HG02678 (cell line): ENCODE data around the gene TWF2.

ENCODE experiments used
- ATAC-seq: cut with Tn5 transposase; IDR thresholded peaks from one replicate; pipeline ENCODE4 v1.9.1; 2021; ENCODE audit warnings: mild to moderate bottlenecking, moderate library complexity; ENCODE audit not compliant: unreplicated experiment

The TWF2 gene

DNA sequence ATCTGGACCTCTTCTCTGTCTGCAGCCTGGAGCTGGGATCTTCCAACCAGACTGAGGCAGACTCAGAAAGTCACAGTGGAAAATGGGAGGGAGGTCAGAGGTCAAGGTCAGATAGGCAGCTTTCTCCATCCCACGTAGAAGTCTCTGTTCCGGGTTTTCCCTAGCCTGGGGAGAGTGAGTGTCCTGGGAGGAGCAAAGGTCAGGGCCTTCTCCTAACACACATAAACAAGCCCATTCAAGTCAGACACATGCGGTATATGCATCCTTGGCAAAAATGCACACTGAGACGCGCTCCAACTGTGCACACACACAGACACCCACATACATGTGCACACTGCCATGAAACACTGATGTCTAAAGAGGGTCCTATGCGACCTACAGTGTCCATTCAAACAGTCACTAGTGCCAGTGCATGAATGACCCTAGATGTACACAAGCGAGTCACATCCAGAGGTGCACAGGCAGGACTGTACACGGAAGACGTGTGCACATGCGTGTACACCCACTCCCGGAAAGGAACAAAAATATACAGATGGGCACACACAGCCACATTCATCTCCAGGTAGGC lies 681 bp downstream of the TWF2 start:
- ATAC-seq, result peak; percentile 5

DNA sequence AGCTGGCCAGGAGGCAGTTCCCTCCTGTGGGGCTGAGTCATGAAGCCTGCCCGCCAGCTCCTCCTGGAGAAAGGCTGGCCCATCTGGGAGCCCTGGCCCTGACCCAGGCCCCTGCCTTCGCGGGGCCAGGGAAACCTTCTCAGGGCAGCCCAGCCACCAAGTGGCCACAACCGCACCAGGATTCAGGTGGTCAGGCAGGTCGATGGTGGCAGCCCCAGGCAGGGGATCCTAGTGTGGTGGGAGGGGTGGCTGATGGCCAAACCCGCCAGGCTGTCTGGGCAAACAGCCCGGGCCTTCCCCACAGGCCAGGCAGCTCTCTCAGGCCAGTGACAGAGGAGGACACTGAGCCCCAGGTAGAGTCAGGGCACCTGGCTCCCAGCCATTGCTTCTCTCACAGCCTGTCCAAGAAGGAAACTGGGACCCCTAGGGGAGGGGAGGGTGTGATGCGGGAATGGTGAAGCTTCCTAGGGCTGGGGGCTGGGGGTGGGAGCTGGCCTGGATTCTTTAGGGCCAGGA lies 1.2 kb downstream of the TWF2 start:
- no peak for ATAC-seq

DNA sequence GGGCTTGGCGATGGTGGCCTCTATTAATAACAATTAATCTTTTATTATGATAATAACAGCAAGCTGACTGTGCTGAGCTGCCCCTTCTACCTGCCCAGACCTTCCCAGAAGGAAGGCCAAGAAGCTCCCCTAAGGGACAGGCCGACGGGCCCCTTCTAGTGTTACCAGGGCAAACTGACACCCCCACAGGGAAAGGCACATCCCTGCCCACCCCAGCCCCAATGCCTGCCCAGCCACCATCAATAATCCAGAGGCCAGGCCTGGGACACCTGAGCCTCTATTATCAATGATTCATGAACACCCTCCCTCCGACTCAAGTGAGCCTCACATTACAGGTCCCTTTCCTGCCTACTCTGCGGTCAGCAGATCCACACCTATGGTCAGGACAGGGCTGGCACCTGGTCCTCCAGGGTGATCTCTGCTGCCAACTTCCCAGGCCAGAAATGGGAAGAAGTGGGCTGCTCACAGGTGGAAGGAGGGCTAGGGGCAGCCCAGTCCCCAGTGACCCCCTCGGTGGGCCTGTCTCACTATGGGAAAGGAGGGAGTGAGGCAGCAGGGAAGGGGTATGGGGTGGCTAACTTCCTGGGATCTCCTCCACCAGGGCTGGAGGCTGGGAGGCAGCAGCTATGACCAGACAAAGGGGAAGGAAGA lies 1.8 kb downstream of the TWF2 start:
- no peak for ATAC-seq

DNA sequence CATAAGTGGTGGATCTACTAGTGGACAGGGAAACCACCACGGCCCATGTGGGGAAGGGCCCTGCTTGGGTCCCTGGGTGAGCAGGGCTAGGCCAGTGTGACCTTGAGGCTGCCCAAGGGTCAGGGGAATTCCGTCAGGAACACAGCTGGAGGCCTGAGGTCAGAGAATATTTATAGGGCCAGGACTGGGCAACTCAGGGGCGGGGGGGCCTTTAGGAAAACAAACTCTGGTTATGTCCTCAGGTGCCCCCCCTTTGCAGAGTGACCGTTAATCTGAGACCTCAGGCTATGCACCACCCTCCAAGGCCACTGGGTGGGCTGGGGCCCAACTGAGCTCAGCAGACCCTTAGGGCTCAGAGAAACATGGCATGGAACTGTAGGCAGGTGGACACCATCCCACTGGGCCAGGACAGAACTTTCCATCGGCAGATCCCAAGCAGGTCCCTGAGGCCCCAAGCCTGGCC lies 2.5 kb downstream of the TWF2 start:
- no peak for ATAC-seq

DNA sequence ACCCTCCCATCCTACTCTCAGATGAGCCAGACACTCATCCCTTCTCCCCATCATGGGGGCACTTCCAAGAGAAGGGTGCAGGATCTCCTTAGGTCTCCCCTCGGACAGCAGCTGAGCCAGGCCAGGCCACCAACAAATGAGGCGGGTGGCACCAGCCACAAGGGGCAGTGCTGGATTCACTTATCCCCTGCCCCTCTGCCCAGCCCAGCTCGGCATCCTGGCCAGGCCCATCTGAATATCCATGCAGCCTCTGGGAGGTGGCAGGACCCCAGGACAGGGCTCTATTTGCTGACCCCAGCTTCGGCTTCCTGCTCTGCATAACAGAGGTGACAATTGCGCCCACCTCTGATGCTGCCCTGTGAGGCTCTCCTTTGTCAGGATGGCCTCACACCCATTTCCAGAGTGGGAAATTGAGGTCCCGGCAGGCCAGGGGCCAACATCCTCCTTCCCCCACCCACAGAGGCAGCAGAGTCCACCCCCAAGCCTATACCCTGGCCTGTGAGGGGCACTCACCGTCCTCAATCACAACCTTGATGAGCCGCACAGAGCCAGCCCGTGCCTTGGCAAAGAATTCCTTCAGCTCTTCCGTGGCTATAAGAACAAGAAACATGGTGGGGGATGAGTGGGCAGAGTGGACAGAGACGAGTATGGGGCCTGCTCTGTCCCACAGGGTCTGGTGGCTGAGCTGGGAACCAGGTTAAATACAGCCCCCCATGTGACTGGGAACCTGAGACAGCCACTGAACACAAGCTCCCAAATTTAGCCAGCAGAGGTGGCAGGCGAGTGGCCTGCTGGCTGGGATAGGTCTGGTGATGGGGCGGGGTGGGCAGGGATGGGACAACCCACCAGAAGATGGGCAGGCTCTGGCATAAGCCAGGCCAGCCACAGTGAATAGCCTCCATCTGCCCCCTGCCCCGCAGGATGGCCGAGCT lies 4.2 kb downstream of the TWF2 start:
- no peak for ATAC-seq

DNA sequence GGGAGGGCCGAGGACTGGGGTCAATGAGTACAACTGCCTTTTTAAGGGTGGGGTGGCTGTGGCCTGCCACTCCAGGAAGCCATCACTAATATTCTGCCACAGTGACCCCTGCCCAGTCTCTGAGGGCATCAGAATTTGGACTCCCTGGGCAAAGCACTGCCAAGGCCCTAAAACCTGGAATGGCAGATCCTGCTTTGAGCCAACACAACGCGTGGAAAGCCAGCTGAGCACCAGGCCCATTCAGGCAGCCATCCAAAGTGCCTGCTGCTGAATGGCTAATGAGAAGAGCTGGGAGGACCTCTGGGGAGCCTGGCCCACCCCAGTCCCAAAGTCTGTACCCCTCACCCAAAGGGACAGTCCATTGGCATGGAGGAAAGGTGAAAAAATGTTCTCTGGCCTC lies 5.0 kb downstream of the TWF2 start:
- ATAC-seq, result no peak

DNA sequence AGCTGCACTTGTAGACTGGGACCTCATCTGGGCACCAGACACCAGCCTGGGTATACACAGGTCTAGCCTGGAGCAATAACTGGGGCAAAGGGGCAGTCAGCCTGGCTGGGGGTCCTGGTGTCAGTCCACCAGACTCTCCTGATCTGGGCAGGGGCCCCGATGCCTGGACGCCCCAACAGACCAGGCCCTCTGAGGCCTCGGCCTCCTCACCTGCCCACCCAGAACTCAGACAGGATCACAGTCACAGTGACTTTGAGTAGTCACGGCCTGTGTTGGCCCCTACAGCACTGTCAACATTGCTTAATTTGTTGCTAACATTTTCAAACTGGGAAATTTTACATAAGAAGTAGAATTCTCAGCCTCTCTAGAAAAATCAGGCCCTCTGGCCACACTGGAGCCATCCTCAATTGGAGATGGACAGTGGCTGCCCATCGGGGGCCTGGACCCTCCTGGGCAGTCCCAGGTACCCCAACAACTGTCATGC lies 5.8 kb downstream of the TWF2 start:
- ATAC-seq, result no peak

DNA sequence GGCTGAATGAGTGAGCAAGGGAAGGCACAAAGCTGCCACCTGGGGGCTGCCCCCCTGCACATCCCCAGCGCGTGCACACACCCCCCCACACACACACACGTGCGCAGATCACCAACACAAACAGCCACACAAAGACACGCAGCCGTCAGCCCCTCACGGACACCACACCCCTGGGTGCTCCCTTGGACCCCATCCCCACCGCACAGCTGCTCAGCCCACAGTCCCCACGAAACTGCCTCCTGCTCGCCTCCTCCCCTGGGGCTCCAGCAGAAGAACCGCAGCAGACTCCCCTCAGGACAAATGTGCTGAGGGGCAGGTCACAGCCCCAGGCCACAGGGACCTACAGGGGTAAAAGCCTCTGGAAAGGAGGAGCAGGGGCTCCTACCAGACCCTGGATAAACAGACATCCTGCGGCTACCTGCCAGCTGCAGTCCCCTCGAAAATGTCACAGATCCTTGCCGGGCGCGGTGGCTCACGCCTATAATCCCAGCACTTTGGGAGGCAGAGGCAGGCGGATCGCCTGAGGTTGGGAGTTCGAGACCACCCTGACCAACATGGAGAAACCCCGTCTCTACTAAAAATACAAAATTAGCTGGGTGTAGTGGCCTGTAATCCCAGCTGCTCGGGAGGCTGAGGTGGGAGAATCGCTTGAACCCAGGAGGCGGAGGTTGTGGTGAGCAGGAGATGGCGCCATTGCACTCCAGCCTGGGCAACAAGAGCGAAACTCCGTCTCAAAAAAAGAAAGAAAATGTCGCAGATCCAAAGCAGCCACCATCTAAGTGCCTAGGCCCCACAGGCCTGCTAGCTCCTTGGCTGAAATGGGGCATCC lies 6.5 kb downstream of the TWF2 start:
- no peak for ATAC-seq

DNA sequence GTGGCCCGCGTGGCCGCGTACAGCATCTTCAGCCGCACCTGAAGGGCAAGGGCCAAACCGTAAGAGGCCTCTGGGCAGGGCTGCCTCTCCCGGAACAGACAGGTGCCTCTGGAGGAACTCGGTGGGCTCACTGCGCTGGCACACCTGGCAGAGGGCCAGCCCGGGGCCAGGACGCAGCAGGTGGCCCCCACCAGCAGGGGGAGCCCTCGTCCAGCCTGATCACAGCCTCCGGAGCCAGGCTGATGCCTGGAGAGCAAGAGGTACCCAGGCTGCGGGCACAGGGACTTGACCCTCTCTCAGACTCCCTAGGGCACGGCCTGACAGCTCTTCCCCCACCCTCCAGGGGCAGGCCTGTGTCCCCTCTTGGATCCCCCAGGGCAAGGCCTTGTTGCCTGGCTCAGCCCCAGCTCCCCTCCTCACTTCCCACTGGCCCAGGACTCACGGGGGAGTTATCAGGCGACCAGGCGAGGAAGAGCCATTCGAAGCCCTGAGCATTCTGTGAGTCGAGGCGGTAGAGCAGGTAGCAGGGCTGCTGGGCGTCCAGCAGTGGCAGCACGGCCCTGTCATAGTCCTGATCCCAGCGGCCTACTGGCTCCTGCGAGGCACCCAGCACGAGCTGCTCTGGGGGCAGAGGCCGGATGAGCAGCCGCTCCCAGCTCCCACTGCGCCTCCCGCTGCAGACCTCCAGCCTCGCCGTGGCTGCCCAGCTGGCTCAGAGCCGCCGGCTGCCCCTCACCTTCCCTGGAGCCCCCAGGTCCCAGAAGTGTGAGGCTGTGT lies 7.3 kb downstream of the TWF2 start:
- ATAC-seq, result peak; percentile 49

DNA sequence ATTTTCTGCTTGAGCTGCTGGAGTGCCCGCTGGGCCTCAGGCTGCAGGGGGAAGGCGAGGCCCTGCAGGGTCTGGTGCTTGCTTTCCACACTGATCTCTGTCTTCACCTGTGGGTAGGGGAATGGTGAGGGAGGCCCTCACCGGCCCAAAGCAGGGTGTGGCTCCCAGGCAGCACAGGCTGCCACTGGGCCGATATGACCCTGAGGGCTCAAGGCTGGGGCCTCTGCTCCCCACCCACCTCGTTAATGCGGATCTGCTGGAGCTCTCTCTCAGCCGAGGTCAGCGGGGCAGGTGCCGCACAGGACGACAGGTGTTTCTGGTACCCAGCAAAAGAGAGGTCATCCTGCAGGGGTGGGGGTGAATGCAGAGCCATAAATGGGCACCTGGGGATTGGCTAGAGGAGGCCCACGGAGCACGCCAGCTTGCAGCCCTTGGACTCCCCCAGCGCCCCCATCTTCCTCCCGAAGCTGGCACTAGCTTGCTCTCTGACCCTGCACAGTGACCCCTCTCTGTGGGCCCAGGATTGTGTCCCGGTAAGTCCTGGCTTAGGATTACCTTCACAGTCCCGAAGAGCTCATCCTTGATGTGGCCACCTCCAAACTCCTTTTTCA lies 8.0 kb downstream of the TWF2 start:
- ATAC-seq, result no peak

DNA sequence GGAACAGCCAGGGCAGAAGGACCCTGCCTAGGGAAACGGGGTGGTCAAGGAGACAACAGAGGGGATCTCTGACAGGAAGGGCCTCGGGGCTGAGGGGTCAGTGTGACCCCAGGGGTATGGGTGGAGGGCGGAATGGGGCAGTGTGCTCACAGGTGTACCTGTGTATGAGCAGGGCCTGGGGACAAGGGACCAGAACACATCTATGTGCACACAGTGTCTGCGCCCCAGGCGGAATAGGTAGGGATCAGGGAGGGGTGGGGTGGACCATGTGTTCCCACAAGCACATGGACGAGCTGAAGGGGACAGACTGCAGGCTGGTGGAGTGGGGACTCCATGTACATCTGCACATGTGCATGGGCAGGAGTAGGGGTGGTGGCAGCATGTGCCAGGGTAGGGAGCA lies 8.5 kb downstream of the TWF2 start:
- no peak for ATAC-seq

DNA sequence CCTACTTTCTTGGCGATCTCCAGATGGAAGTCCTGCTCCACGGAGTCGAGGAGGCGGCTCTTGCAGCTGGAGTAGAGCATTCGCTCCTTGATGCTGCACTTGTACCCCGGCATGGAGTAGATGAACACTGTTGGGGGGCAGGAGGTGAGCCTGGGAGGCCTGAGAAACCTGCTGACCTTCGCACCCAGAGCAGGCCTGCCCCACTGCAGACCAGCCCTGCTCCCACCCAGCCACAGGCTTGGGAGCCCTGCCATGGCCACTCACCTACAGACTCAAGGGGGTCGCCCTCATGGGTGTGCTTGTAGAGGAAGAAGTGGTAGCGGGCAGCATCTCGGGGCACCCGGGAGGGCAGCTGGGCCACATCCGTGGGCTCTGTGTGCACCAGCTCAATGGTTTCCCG lies 9.3 kb downstream of the TWF2 start:
- ATAC-seq, result no peak

DNA sequence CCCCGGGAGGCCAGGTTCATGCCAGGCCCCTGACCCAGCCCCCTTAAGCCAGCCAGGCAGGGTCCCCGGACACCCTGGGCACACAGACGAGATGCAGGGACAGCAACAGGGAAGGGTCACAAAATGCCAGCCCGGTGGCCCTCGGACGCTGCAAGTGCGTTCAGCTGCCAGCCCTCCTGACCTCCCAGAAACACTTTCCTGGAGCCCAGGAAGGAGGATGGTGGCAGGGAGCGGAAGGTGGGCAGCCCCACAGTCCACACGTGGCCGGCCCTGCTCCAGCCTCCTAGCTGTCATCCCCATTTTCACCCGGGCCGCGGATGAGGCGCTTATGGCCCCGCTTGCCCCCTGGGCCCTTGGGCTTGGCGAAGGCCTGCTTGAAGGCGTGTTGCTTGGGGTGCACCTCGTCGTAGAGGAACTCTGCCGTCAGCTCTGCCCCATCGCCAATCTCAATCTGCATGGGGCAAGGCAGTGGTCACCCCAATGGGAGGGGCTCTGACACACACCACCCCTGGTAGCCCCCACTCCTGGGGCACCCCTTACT lies 10.1 kb downstream of the TWF2 start:
- no peak for ATAC-seq

DNA sequence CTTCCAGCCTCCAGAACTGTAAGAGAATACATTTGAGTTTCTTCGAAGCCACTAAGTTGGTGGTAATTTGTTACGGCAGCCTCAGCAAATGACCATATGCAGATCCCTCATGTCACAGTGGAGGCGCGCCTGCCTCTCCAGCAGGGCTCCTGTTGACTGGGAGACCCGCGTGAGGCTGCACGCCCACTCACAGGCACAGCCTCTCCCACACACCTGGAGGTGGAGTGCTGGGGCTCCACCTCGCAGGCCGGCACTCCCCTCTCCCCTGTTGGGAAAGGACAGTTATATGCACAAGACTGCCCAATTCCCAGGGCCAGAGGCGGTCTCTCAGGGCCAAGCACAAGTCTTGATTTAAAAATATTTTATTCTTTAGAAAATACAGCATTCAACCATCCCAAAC lies 10.7 kb downstream of the TWF2 start:
- ATAC-seq, result no peak

DNA sequence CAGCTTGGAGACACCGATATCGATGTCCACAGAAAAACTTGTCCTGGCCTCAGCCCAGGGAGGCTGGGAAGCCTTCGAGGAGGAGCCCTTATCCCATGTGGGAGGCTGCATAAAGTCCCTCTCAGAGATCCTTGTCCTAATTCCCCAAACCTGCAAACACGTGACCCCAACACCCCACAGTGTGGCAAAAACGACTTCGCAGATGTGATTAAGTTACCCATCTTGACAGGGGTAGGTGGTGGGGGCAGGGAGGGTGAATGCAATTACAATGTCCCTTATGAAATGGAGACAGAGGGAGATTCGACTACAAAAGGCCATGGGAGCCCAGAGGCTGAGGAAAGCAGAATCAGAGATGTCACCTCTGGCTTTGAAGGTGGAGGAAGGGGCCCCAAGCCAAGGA lies 11.2 kb downstream of the TWF2 start:
- no peak for ATAC-seq

DNA sequence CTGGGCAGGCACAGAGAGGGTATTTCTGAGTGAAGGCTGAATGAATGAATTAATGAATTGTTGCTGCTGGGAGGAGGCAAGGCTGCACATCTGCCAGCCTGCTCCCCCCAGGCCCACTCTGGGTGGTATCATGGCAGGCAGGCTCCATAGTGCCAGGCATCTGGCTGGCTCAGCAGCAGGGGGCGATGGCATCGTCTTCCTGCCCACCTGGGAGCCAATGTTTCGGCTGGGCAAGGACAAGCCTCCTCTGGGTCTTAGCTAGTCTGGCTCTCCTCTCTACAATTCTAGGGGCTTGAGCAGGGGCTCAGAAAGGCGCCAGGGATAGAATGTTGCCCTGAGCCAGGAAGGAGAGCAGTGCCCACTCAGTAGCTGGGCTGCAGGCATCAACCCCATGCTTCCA lies 11.8 kb downstream of the TWF2 start:
- ATAC-seq, result no peak

DNA sequence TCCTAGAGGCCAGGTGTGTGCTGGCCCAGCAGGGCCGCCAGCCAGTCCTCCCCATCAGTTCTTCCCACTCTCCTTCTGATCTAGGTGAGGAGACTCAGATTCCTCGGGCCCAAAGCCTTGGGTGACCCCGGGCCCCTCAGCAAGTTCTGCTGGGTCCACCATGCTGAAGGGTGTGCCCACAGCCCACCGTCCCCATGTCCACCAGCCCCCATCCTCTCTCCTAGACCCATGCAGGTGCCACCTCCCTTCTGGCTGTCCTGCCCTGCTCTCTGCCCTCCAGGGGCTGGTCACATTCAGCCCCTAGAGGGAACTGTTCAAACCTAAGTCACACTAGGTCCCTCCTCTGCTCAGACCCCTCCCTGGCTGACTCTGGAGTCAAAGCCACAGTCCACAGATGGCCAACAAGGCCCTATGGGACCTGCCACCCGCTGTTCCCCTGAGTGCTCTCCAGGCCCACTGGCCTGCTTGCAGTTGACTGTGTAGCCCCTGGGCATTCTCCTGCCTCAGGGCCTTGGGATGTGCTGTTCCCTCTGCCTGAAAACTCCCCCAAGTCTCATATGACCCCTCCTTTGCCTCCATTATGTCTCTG lies 12.6 kb downstream of the TWF2 start:
- no peak for ATAC-seq

DNA sequence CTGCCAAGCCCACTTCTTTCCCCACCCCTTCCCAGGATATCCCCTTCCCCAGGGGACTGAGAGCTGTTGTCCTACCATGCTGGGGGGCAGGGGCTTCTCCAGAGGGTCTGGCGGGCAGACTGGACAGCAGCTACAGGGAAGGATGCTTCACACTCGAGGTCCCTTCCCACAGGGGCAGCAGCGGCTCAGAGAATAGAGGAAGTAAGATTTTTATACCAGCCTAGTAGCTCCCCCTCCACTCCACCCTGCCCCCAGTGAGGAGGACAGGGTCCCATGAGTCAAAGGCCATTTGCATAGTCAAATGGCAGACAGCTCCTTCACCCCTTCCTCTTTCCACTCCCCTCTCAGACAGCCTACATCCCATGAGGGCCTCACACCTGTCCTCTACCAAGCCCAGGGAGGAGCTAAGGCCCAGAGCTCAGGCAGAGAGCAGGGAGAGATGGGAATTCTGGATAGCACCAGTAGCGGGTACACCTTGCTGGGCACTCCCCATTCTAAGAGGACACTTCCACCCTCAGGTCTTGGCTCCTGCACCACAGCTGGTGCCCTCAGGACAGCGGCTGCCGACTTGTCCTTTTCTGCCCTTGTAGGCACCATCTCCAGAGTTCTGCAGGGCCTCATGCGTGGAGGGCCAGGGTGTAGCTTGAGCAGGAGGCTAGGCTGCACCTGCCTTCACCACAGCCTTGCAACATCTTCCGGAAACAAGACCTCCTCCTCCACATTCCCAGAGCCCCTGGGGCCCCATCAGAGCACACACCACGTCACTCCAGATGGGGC lies 13.3 kb downstream of the TWF2 start, which contains the start of gene TLR9:
Gene TLR9 (minus strand): TSS at position 194 of the 777 bp plus-strand sequence. CDS start 116 bp downstream, at position 78.
- peak; percentile 91 for ATAC-seq
